ENCODE measurements around the gene MEP1A.

- TF ChIP-seq, protein P1, sequence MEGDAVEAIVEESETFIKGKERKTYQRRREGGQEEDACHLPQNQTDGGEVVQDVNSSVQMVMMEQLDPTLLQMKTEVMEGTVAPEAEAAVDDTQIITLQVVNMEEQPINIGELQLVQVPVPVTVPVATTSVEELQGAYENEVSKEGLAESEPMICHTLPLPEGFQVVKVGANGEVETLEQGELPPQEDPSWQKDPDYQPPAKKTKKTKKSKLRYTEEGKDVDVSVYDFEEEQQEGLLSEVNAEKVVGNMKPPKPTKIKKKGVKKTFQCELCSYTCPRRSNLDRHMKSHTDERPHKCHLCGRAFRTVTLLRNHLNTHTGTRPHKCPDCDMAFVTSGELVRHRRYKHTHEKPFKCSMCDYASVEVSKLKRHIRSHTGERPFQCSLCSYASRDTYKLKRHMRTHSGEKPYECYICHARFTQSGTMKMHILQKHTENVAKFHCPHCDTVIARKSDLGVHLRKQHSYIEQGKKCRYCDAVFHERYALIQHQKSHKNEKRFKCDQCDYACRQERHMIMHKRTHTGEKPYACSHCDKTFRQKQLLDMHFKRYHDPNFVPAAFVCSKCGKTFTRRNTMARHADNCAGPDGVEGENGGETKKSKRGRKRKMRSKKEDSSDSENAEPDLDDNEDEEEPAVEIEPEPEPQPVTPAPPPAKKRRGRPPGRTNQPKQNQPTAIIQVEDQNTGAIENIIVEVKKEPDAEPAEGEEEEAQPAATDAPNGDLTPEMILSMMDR (IDR thresholded peaks at IDR 0.05; ENCODE audit: low read depth, low read length), result no peak
- no peak for TF ChIP-seq EZH2phosphoT487 (IDR thresholded peaks at IDR 0.05; ENCODE audit: low read depth)
Observed at GRCh38 chr6:46888031-46888430, 94.8 kb downstream of the MEP1A start.

Data from OCI-LY3 (cell line).